T-helper 17 cell (primary cell): ENCODE measurements around the gene KRT82. TPM values are rescaled to one million over a fixed set of nuclear protein-coding genes. Genes with fewer than 3 reads are reported as not detected.

ENCODE experiments used
- total RNA-seq, 4 donors: library from RNA in 2 of 4; stranded (reverse) in 2 of 4; gene quantifications; one replicate each; pipeline ENCODE4 v1.2.3 and lab custom pipeline; 2022 to 2026

Gene KRT82
- total RNA-seq, 2 donors from 2014 or later = not detected

Other genes with a start within 250 kb of the KRT82 start
- gene KRT80, start 214.3 kb downstream of the KRT82 start, total RNA-seq = not detected
- under 1 TPM in 1 of 2 donors, not detected in 1; 0.70 TPM for gene KRT7, start 173.1 kb downstream of the KRT82 start, total RNA-seq
- under 1 TPM in 1 of 2 donors, not detected in 1; 0.21 TPM for gene KRT86, start 131.7 kb downstream of the KRT82 start, total RNA-seq
- not detected for gene KRT81, start 114.8 kb downstream of the KRT82 start, total RNA-seq
- not detected for gene KRT83, start 84.9 kb downstream of the KRT82 start, total RNA-seq
- not detected for gene KRT85, start 38.9 kb downstream of the KRT82 start, total RNA-seq
- not detected for gene KRT84, start 20.7 kb downstream of the KRT82 start, total RNA-seq
- gene KRT75, start 28.0 kb upstream of the KRT82 start, total RNA-seq = not detected
- not detected for gene KRT6B, start 45.8 kb upstream of the KRT82 start, total RNA-seq
- not detected for gene KRT6C, start 67.5 kb upstream of the KRT82 start, total RNA-seq
- not detected for gene KRT6A, start 86.9 kb upstream of the KRT82 start, total RNA-seq
- not detected for gene KRT5, start 114.1 kb upstream of the KRT82 start, total RNA-seq
- not detected for gene KRT71, start 146.8 kb upstream of the KRT82 start, total RNA-seq
- not detected for gene KRT74, start 167.5 kb upstream of the KRT82 start, total RNA-seq
- 1 to 10 TPM in 1 of 2 donors, under 1 TPM in 1; 0.60 to 1.6 TPM for gene KRT72, start 195.1 kb upstream of the KRT82 start, total RNA-seq
- 1 to 10 TPM in 1 of 2 donors, under 1 TPM in 1; 0.40 to 1.1 TPM for gene KRT73, start 212.2 kb upstream of the KRT82 start, total RNA-seq
- not detected for gene KRT2, start 245.9 kb upstream of the KRT82 start, total RNA-seq